ENCODE data around the gene R3HDM1. TPM values are rescaled to one million over a fixed set of nuclear protein-coding genes. Genes with fewer than 3 reads are reported as not detected.
A peak's percentile ranks its signal among the peaks of the same experiment; 100 is the strongest.

The R3HDM1 gene
- total and polyA plus RNA-seq, 2 experiments from 2014 or later: 9.1 to 10.9 TPM

GRCh38 chr2:135743860-135744259 is 212.6 kb downstream of the R3HDM1 start:
- peak overlapping the region; percentile 100 for H3K27ac ChIP-seq

GRCh38 chr2:135744760-135745314 is 213.6 kb downstream of the R3HDM1 start:
- Histone ChIP-seq H3K9me3 (ENCODE audit: low read depth) (no peaks in the 10 kb centered on the region), H3K27ac (peak overlapping the region; percentile 32)
- 81% methylated on average over 5 of the region's 5 CpGs for WGBS (ENCODE audit: low lambda C conversion rate, missing lambda C conversion rate)

More at GRCh38 chr2:135743860-135744259, 212.6 kb downstream of the R3HDM1 start:
- peak overlapping the region; percentile 73 for H3K4me2 ChIP-seq
- H3K9me3 ChIP-seq (ENCODE audit: low read depth): no peaks in the 10 kb centered on the region
- no peak for DNase-seq (ENCODE audit: low spot score)
- H3K27me3 ChIP-seq: no peaks in the 10 kb centered on the region
- WGBS (ENCODE audit: low lambda C conversion rate, missing lambda C conversion rate): 57% methylated on average over 1 of the region's 1 CpG
- peaks cover 6% of the 10 kb centered on the region for H3K4me1 ChIP-seq (ENCODE audit: insufficient read depth)
- peaks cover 44% of the 10 kb centered on the region for H4K20me1 ChIP-seq (ENCODE audit: insufficient read depth, poor library complexity, severe bottlenecking)
- peaks cover 66% of the 10 kb centered on the region for H3K79me2 ChIP-seq
- no peak overlapping the region for H2AFZ ChIP-seq
- H3K4me3 ChIP-seq: peak overlapping the region; percentile 95
- H3K36me3 ChIP-seq (replicated peaks; ENCODE audit: insufficient read depth, low read depth): no peaks in the 10 kb centered on the region
- TF ChIP-seq CTCF (IDR thresholded peaks at IDR 0.05; ENCODE audit: poor library complexity) (no peak), EZH2 (IDR thresholded peaks at IDR 0.05; ENCODE audit: borderline replicate concordance) (no peak), EZH2phosphoT487 (IDR thresholded peaks at IDR 0.05; ENCODE audit: low read depth, severe bottlenecking, unreplicated experiment) (no peak)
- H3K9me2 ChIP-seq (replicated peaks; ENCODE audit: insufficient read depth): no peaks in the 10 kb centered on the region

GRCh38 chr2:135745545-135745944 is 214.3 kb downstream of the R3HDM1 start:
- peak overlapping the region; percentile 73 for H3K4me2 ChIP-seq
- no peak for DNase-seq (ENCODE audit: low spot score)
- 88% methylated on average over 4 of the region's 4 CpGs for WGBS (ENCODE audit: low lambda C conversion rate, missing lambda C conversion rate)
- H3K27ac ChIP-seq: peak overlapping the region; percentile 32
- peaks cover 83% of the 10 kb centered on the region for H3K79me2 ChIP-seq
- no peak overlapping the region for H2AFZ ChIP-seq
- H3K9me3 ChIP-seq (ENCODE audit: low read depth): no peaks in the 10 kb centered on the region
- no peaks in the 10 kb centered on the region for H3K36me3 ChIP-seq (replicated peaks; ENCODE audit: insufficient read depth, low read depth)
- no peaks in the 10 kb centered on the region for H3K9me2 ChIP-seq (replicated peaks; ENCODE audit: insufficient read depth)
- H3K4me3 ChIP-seq: no peak overlapping the region
- H4K20me1 ChIP-seq (ENCODE audit: insufficient read depth, poor library complexity, severe bottlenecking): peaks cover 44% of the 10 kb centered on the region
- TF ChIP-seq EZH2phosphoT487 (IDR thresholded peaks at IDR 0.05; ENCODE audit: low read depth, severe bottlenecking, unreplicated experiment) (no peak), EZH2 (IDR thresholded peaks at IDR 0.05; ENCODE audit: borderline replicate concordance) (no peak), CTCF (IDR thresholded peaks at IDR 0.05; ENCODE audit: poor library complexity) (no peak)
- H3K4me1 ChIP-seq (ENCODE audit: insufficient read depth): peaks cover 6% of the 10 kb centered on the region
- no peaks in the 10 kb centered on the region for H3K27me3 ChIP-seq

More at GRCh38 chr2:135744760-135745314, 213.6 kb downstream of the R3HDM1 start:
- H2AFZ ChIP-seq: no peak overlapping the region
- peaks cover 44% of the 10 kb centered on the region for H4K20me1 ChIP-seq (ENCODE audit: insufficient read depth, poor library complexity, severe bottlenecking)
- peak; percentile 39 for DNase-seq (ENCODE audit: low spot score)
- no peaks in the 10 kb centered on the region for H3K9me2 ChIP-seq (replicated peaks; ENCODE audit: insufficient read depth)
- H3K36me3 ChIP-seq (replicated peaks; ENCODE audit: insufficient read depth, low read depth): no peaks in the 10 kb centered on the region
- peaks cover 6% of the 10 kb centered on the region for H3K4me1 ChIP-seq (ENCODE audit: insufficient read depth)
- H3K4me3 ChIP-seq: peak overlapping the region; percentile 7
- no peaks in the 10 kb centered on the region for H3K27me3 ChIP-seq
- peak overlapping the region; percentile 73 for H3K4me2 ChIP-seq
- TF ChIP-seq CTCF (IDR thresholded peaks at IDR 0.05; ENCODE audit: poor library complexity) (peak; percentile 18), EZH2 (IDR thresholded peaks at IDR 0.05; ENCODE audit: borderline replicate concordance) (no peak), EZH2phosphoT487 (IDR thresholded peaks at IDR 0.05; ENCODE audit: low read depth, severe bottlenecking, unreplicated experiment) (no peak)
- peaks cover 76% of the 10 kb centered on the region for H3K79me2 ChIP-seq
